Activated CD4-positive, alpha-beta memory T cell treated with anti-CD3 and anti-CD28 coated beads, Interleukin-2, amount 10 ng/mL, durations not matched to agents 7 days and 5 days (primary cell): ENCODE measurements around the gene TBC1D5. TPM values are rescaled to one million over a fixed set of nuclear protein-coding genes. Genes with fewer than 3 reads are reported as not detected.
"Not testable (repeated sequence)": the region's sequence is repeated elsewhere in the genome, so short reads cannot be mapped to it uniquely, and the experiment has no call there.

Experiments used
- CTCF ChIA-PET: fragments of 350-600 bp; sonication (Branson Sonifier 250); formaldehyde crosslinking; loops from one replicate; lab custom pipeline; 2021; ENCODE audit warnings: antibody characterized with exemption, inconsistent platforms; lab: Charles Lee
- POLR2A ChIA-PET: fragments of 350-600 bp; sonication (Branson Sonifier 250); formaldehyde crosslinking; loops from one replicate; lab custom pipeline; 2021; ENCODE audit warnings: antibody characterized with exemption; lab: Charles Lee
- DNase-seq: peaks from one replicate; pipeline ENCODE4 v3.0.0-alpha.2; 2020
- H3K27ac Mint-ChIP-seq: one replicate; pipeline ENCODE4 v1.8.0; 2021; ENCODE audit warnings: mild to moderate bottlenecking, mixed read lengths
- H3K27me3 Mint-ChIP-seq: one replicate; pipeline ENCODE4 v1.8.0; 2021; ENCODE audit warnings: mixed read lengths
- H3K36me3 Mint-ChIP-seq: one replicate; pipeline ENCODE4 v1.8.0; 2021; ENCODE audit warnings: low read depth, mixed read lengths
- H3K4me1 Mint-ChIP-seq: one replicate; pipeline ENCODE4 v1.8.0; 2021; ENCODE audit warnings: mixed read lengths
- H3K4me3 Mint-ChIP-seq: one replicate; pipeline ENCODE4 v1.8.0; 2021; ENCODE audit warnings: mild to moderate bottlenecking, mixed read lengths
- H3K9me3 Mint-ChIP-seq: one replicate; pipeline ENCODE4 v1.8.0; 2021; ENCODE audit warnings: mixed read lengths
- total RNA-seq, 2 experiments: library from RNA; stranded (reverse); gene quantifications; one replicate each; pipeline ENCODE4 v1.2.3, GENCODE V29; 2021

The TBC1D5 gene
- total RNA-seq, 2 experiments from 2014 or later, result 49.9 to 50.8 TPM

DNA sequence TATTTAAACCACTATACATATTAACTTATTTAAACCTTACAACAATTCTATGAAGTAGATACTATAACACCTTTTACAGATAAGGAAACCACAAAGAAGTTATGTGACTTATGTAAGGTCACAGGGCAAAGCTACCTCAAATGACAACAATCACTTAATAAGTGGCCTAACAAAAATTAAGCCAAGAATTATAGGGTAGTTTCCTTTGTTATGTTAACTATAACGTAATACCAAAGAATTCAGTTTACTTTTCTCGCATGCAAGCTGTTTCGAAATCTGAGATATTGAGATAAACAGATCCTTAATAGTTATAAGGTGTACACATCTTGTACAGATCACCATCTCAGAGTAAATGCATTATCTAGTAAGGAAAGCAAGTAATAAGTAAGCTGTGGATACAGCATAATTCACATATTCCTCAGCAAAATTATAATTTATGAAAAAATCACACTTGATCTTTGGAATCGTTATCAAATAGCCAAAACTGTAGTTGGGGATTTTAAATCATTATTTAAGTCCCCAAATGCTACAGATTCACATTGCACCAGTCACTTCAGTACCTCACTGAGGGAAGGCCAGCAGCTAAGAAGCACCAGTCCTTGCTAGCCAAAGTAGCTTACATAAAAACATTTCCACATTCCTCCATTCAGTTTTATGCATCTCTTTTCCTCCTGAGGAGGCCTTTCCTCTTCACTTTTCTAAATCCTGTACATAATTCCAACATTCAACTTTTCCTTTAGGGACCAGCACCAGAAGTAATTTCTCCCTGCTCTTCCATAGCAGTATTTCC lies 226.8 kb downstream of the TBC1D5 start:
- no peak overlapping the region for H3K4me3 Mint-ChIP-seq
- H3K27me3 Mint-ChIP-seq, result no peaks in the 10 kb centered on the region
- no peak for DNase-seq
- H3K36me3 Mint-ChIP-seq, result no peaks in the 10 kb centered on the region
- no peak overlapping the region for H3K27ac Mint-ChIP-seq
- no peaks in the 10 kb centered on the region for H3K9me3 Mint-ChIP-seq
- H3K4me1 Mint-ChIP-seq, result no peaks in the 10 kb centered on the region
- CTCF ChIA-PET, result no interaction called here
- POLR2A ChIA-PET, result no interaction called here

DNA sequence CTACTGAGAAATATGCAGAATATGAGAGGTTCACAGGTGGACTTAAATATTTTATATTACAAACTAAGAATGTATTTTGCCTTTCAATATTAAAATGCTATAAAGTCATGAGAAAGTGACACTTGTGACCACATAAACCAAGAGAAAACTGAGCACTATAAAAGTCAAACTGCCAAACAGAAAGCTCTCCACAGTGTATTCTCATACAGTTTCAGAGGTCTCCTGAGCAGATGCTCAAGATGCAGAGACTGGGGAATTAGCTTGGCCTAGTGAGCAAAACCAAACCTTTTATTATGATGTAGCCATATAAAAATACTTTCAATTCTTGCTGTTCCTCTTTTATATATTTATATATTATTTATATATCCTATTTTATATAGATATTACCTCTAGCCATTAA lies 227.8 kb downstream of the TBC1D5 start:
- no peaks in the 10 kb centered on the region for H3K9me3 Mint-ChIP-seq
- no peak for DNase-seq
- H3K36me3 Mint-ChIP-seq, result no peaks in the 10 kb centered on the region
- no peak overlapping the region for H3K4me3 Mint-ChIP-seq
- CTCF ChIA-PET, result no interaction called here
- H3K4me1 Mint-ChIP-seq, result no peaks in the 10 kb centered on the region
- POLR2A ChIA-PET, result no interaction called here
- no peak overlapping the region for H3K27ac Mint-ChIP-seq
- H3K27me3 Mint-ChIP-seq, result no peaks in the 10 kb centered on the region

DNA sequence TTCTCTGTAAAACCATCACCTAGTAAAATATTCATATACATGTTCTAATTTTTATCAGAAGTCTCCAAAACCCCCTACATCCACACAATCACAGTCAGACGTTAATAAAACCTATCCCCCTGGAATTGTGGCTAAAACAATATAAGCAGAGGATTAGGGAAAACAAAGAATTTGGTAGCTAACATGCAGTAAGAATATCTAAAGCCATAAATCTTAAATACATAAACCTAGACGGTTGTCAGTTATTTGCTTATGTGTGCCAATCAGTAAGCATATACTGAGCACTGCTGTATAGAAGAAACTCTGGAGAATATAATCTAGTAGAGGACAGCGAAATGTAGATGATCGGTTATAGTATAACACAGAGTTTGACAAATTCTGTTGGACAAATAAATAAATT lies 232.2 kb downstream of the TBC1D5 start:
- Mint-ChIP-seq H3K27ac (no peak overlapping the region), H3K4me1 (no peaks in the 10 kb centered on the region), H3K4me3 (no peak overlapping the region), H3K27me3 (no peaks in the 10 kb centered on the region), H3K9me3 (no peaks in the 10 kb centered on the region), H3K36me3 (no peaks in the 10 kb centered on the region)
- no peak for DNase-seq
- ChIA-PET POLR2A (no interaction called here), CTCF (interaction anchor here (1.1 kb wide), 1 partner anchor 96 kb away, joined by 3 read pairs; no protein-coding TSS in a partner anchor)

GRCh38 chr3:17508180-17508752 lies 234.2 kb downstream of the TBC1D5 start:
- no peaks in the 10 kb centered on the region for H3K27me3 Mint-ChIP-seq
- ChIA-PET POLR2A (no interaction called here), CTCF (no interaction called here)
- H3K27ac Mint-ChIP-seq, result no peak overlapping the region
- no peak for DNase-seq
- H3K9me3 Mint-ChIP-seq, result no peaks in the 10 kb centered on the region
- H3K4me3 Mint-ChIP-seq, result no peak overlapping the region
- H3K4me1 Mint-ChIP-seq, result no peaks in the 10 kb centered on the region
- H3K36me3 Mint-ChIP-seq, result no peaks in the 10 kb centered on the region

DNA sequence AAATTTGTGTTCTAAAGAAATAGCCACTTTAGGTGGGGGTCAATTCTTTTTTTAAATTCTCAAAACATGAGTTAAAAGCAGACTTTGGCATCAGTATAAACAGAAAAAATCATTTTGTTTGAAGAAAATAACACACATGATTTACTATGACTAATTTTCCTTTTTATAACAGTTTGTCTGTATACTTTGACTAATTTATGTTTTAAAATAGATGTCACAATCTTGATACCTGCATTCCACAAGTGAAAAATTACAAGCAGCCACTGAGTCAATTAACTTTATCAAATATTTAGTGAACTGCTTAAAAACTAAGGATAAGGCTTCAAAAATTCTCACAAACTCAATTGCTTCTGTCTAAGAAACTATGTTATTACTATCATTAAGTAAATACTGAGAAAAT lies 235.0 kb downstream of the TBC1D5 start:
- no peak for DNase-seq
- POLR2A ChIA-PET, result no interaction called here
- no peak overlapping the region for H3K4me3 Mint-ChIP-seq
- H3K36me3 Mint-ChIP-seq, result no peaks in the 10 kb centered on the region
- no peaks in the 10 kb centered on the region for H3K9me3 Mint-ChIP-seq
- no peaks in the 10 kb centered on the region for H3K4me1 Mint-ChIP-seq
- CTCF ChIA-PET, result no interaction called here
- H3K27me3 Mint-ChIP-seq, result no peaks in the 10 kb centered on the region
- H3K27ac Mint-ChIP-seq, result no peak overlapping the region

- ChIA-PET CTCF (interaction anchor here (1.3 kb wide), 1 partner anchor 335 kb away, joined by 7 read pairs; no protein-coding TSS in a partner anchor), POLR2A (no interaction called here)
Measured at GRCh38 chr3:17505856-17506255, 236.6 kb downstream of the TBC1D5 start.

GRCh38 chr3:17501745-17502144 lies 240.7 kb downstream of the TBC1D5 start:
- Mint-ChIP-seq H3K27ac (no peak overlapping the region), H3K4me3 (no peak overlapping the region), H3K4me1 (no peaks in the 10 kb centered on the region), H3K27me3 (no peaks in the 10 kb centered on the region), H3K9me3 (no peaks in the 10 kb centered on the region), H3K36me3 (no peaks in the 10 kb centered on the region)
- no peak for DNase-seq
- ChIA-PET POLR2A (no interaction called here), CTCF (no interaction called here)

More at GRCh38 chr3:17505856-17506255, 236.6 kb downstream of the TBC1D5 start:
- DNase-seq, result no peak
- Mint-ChIP-seq H3K4me3 (no peak overlapping the region), H3K36me3 (no peaks in the 10 kb centered on the region), H3K27ac (no peak overlapping the region), H3K9me3 (no peaks in the 10 kb centered on the region), H3K4me1 (no peaks in the 10 kb centered on the region), H3K27me3 (no peaks in the 10 kb centered on the region)

GRCh38 chr3:17500618-17501017 lies 241.8 kb downstream of the TBC1D5 start:
- no peak for DNase-seq
- Mint-ChIP-seq H3K27me3 (no peaks in the 10 kb centered on the region), H3K27ac (no peak overlapping the region), H3K4me3 (no peak overlapping the region), H3K9me3 (no peaks in the 10 kb centered on the region), H3K36me3 (no peaks in the 10 kb centered on the region), H3K4me1 (no peaks in the 10 kb centered on the region)
- ChIA-PET POLR2A (no interaction called here), CTCF (no interaction called here)

- DNase-seq, result no peak
- Mint-ChIP-seq H3K9me3 (peaks cover 19% of the 10 kb centered on the region), H3K36me3 (peaks cover 13% of the 10 kb centered on the region), H3K4me3 (no peak overlapping the region), H3K4me1 (no peaks in the 10 kb centered on the region), H3K27me3 (no peaks in the 10 kb centered on the region), H3K27ac (no peak overlapping the region)
- POLR2A ChIA-PET, result no interaction called here
- CTCF ChIA-PET, result no interaction called here
Measured at GRCh38 chr3:17494117-17494809, 248.2 kb downstream of the TBC1D5 start.

DNA sequence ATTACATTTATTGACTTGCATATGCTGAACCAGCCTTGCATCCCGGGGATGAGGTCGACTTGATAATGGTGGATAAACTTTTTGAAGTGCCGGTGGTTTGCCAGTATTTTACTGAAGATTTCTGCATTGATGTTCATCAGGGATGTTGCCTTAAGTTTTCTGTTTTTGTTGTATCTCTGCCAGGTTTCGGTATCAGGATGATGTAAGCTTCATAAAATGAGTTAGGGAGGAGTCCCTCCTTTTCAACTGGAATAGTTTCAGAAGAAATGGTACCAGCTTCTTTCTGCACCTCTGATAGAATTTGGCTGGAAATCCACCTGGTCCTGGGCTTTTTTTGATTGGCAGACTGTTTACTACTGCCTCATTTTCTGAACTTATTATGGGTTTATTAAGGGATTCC lies 250.8 kb downstream of the TBC1D5 start:
- ChIA-PET POLR2A (interaction anchor here (0.7 kb wide), 1 partner anchor 36 kb away, joined by 3 read pairs; no protein-coding TSS in a partner anchor), CTCF (no interaction called here)
- no peak for DNase-seq
- no peaks in the 10 kb centered on the region for H3K4me1 Mint-ChIP-seq
- peaks cover 25% of the 10 kb centered on the region for H3K9me3 Mint-ChIP-seq
- H3K27me3 Mint-ChIP-seq, result no peaks in the 10 kb centered on the region
- no peak overlapping the region for H3K4me3 Mint-ChIP-seq
- peaks cover 13% of the 10 kb centered on the region for H3K36me3 Mint-ChIP-seq
- no peak overlapping the region for H3K27ac Mint-ChIP-seq

DNA sequence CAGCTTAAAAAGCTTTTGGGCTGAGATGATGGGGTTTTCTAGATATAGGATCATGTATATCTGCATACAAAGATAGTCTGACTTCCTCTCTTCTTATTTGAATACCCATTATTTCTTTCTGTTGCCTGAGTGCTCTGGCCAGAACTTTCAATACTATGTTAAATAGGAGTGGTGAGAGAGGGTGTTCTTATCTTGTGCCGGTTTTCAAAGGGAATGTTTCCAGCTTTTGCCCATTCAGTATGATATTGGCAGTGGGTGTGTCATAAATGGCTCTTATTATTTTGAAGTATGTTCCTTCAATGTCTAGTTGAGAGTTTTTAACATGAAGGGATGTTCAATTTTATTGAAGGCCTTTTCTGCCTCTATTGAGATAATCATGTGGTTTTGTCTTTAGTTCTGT lies 251.2 kb downstream of the TBC1D5 start:
- CTCF ChIA-PET, H3K4me1 Mint-ChIP-seq, POLR2A ChIA-PET, H3K27ac Mint-ChIP-seq, H3K27me3 Mint-ChIP-seq, H3K4me3 Mint-ChIP-seq, DNase-seq: not testable (repeated sequence)
- Mint-ChIP-seq H3K9me3 (peaks cover 25% of the 10 kb centered on the region), H3K36me3 (peaks cover 13% of the 10 kb centered on the region)

GRCh38 chr3:17489139-17489538 lies 253.3 kb downstream of the TBC1D5 start:
- Mint-ChIP-seq H3K27ac (no peak overlapping the region), H3K4me3 (no peak overlapping the region), H3K4me1 (no peaks in the 10 kb centered on the region), H3K27me3 (no peaks in the 10 kb centered on the region), H3K9me3 (peaks cover 25% of the 10 kb centered on the region), H3K36me3 (peaks cover 13% of the 10 kb centered on the region)
- ChIA-PET POLR2A (no interaction called here), CTCF (no interaction called here)
- no peak for DNase-seq

DNA sequence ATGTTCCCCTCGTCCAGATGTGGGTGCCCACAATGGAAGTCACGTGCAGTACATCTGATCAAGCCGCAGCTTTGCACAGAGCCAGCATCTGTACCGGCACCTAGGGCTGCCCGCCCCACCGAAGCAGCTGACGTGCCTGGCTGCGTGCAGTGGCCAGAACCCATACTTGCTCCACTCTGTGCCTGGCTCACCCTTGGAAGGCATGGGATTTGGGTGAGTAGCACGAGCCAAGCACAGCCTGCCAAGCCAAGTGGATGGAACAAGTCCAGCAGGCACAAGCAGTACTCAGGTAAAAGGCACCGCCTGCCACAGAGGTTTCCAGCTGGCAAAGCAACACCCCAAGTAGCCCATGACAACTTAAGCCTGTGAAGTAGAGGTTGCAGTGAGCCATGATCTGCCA lies 261.3 kb downstream of the TBC1D5 start:
- H3K27me3 Mint-ChIP-seq, result no peaks in the 10 kb centered on the region
- no peak overlapping the region for H3K4me3 Mint-ChIP-seq
- POLR2A ChIA-PET, result no interaction called here
- DNase-seq, result no peak
- no peaks in the 10 kb centered on the region for H3K4me1 Mint-ChIP-seq
- CTCF ChIA-PET, result no interaction called here
- no peaks in the 10 kb centered on the region for H3K36me3 Mint-ChIP-seq
- H3K27ac Mint-ChIP-seq, result no peak overlapping the region
- H3K9me3 Mint-ChIP-seq, result no peaks in the 10 kb centered on the region
